HL-60 (cell line): ENCODE measurements around the gene IL1R1.

ENCODE experiments used
- CTCF ChIP-seq: IDR thresholded peaks from one replicate; pipeline ENCODE4 v1.5.1; 2011; ENCODE audit warnings: low read length, control low read depth, inconsistent platforms; ENCODE audit not compliant: insufficient read depth
- GABPA ChIP-seq: IDR thresholded peaks from 2 replicates; pipeline ENCODE4 v1.6.1; 2012; ENCODE audit warnings: low read depth
- POLR2AphosphoS5 ChIP-seq: IDR thresholded peaks from 2 replicates; pipeline ENCODE4 v1.6.1; 2012; ENCODE audit warnings: low read depth
- REST ChIP-seq: IDR thresholded peaks from 2 replicates; pipeline ENCODE4 v1.6.1; 2012; ENCODE audit warnings: low read depth; ENCODE audit not compliant: insufficient replicate concordance
- SPI1 ChIP-seq: IDR thresholded peaks from 2 replicates; pipeline ENCODE4 v1.6.1; 2012; ENCODE audit warnings: low read depth, mild to moderate bottlenecking, borderline replicate concordance

GRCh38 chr2:102172745-102173144 lies 30.2 kb downstream of the IL1R1 start:
- no peak for TF ChIP-seq REST
- no peak for TF ChIP-seq CTCF
- TF ChIP-seq POLR2AphosphoS5 = no peak
- no peak for TF ChIP-seq GABPA
- TF ChIP-seq SPI1 = peak; percentile 94
